ENCODE data around the gene CRYGN. TPM values are rescaled to one million over a fixed set of nuclear protein-coding genes. Genes with fewer than 3 reads are reported as not detected.

The CRYGN gene
- total and polyA plus RNA-seq, 9 of the 15 experiments (the other 6 are each of a cell fraction or from before 2014, with no cell fraction given), result not detected

DNA sequence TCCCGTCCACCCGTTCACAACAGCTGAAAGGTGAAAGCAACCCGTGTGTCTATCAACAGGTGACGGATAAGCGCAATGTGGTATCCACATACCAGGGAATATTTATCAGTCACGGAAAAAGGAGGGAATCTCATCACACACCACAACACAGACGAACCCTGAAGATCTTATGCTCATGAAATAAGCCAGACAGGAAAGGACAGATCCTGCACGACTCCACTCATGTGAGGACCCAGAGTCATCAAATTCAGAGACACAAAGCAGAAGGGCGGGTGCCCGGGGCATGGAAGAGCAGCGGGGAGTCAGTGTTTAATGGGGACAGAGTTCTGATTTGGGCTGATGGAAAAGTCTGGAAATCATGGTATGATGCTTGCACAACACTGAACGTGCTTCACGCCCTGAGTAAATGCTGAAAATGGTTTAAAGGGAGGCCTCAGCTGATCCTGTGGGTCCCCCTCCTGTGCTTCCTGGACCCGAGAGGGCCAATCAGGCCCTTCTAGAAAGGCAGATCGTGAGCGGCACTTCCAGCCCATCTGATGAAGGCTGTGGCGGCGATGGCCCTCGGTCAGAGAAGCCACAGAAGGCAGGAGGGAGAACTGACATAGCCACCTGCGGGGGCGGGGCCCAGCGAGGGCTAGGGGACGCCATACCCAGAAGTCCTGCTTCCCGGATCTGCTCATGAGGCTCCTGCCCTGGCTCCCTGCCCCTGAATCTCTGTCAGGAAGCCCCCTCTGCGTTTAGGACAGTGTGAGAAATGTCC lies 49.2 kb downstream of the CRYGN start (continued):
- TF ChIP-seq, protein P1, sequence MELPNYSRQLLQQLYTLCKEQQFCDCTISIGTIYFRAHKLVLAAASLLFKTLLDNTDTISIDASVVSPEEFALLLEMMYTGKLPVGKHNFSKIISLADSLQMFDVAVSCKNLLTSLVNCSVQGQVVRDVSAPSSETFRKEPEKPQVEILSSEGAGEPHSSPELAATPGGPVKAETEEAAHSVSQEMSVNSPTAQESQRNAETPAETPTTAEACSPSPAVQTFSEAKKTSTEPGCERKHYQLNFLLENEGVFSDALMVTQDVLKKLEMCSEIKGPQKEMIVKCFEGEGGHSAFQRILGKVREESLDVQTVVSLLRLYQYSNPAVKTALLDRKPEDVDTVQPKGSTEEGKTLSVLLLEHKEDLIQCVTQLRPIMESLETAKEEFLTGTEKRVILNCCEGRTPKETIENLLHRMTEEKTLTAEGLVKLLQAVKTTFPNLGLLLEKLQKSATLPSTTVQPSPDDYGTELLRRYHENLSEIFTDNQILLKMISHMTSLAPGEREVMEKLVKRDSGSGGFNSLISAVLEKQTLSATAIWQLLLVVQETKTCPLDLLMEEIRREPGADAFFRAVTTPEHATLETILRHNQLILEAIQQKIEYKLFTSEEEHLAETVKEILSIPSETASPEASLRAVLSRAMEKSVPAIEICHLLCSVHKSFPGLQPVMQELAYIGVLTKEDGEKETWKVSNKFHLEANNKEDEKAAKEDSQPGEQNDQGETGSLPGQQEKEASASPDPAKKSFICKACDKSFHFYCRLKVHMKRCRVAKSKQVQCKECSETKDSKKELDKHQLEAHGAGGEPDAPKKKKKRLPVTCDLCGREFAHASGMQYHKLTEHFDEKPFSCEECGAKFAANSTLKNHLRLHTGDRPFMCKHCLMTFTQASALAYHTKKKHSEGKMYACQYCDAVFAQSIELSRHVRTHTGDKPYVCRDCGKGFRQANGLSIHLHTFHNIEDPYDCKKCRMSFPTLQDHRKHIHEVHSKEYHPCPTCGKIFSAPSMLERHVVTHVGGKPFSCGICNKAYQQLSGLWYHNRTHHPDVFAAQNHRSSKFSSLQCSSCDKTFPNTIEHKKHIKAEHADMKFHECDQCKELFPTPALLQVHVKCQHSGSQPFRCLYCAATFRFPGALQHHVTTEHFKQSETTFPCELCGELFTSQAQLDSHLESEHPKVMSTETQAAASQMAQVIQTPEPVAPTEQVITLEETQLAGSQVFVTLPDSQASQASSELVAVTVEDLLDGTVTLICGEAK (IDR thresholded peaks at IDR 0.05), result 0 out of 2 replicates have a peak, but pooled peaks have one; percentile 21
- TF ChIP-seq, protein P1 (CRISPR knock-in tag; IDR thresholded peaks at IDR 0.05), result no peak
